Dermis microvascular lymphatic vessel endothelial cell (primary cell): ENCODE measurements around the gene ARF3. TPM values are rescaled to one million over a fixed set of nuclear protein-coding genes. Genes with fewer than 3 reads are reported as not detected.

Source experiments
- DNase-seq, 2 donors: peaks; one replicate each; pipeline versions ENCODE4 v3.0.0 to v3.0.0-alpha.2; 2010; ENCODE audit warnings: low read depth in 2 of 2
- total RNA-seq: library from RNA; depleted of rRNA; stranded (reverse); fragments of >200 nt; gene quantifications from 2 replicates; pipeline ENCODE4 v1.2.1, GENCODE V29; 2014

ARF3 gene
- total RNA-seq, result 40.7 and 50.4 TPM in 2 replicates

GRCh38 chr12:48957141-48958048 is at the start of gene ARF3:
Gene ARF3 (minus strand): TSS chr12:48957487. CDS start chr12:48941095, 16,392 bp downstream.
- DNase-seq, result peak; percentile 82 to 94

- no peak for DNase-seq
Observed at GRCh38 chr12:49000346-49000745, 43.1 kb upstream of the ARF3 start.

- DNase-seq, result peak in 1 of 2 donors; percentile 45
Observed at GRCh38 chr12:48999371-49000131, 42.3 kb upstream of the ARF3 start, which contains the start of gene DDN. Gene DDN (minus strand): TSS chr12:48999375. CDS start chr12:48999287, 88 bp downstream.

GRCh38 chr12:48998497-48999353 is 41.4 kb upstream of the ARF3 start:
- peak in 1 of 2 donors; percentile 32 for DNase-seq

- DNase-seq, result no peak
Observed at GRCh38 chr12:48997719-48998496, 40.6 kb upstream of the ARF3 start.

- DNase-seq, result peak; percentile 31 to 76
Observed at GRCh38 chr12:48996794-48997718, 39.8 kb upstream of the ARF3 start.

GRCh38 chr12:48995086-48995879 is 38.0 kb upstream of the ARF3 start:
- peak; percentile 43 to 81 for DNase-seq

- DNase-seq, result no peak
Observed at GRCh38 chr12:48994224-48995085, 37.2 kb upstream of the ARF3 start.

GRCh38 chr12:48993787-48994186 is 36.5 kb upstream of the ARF3 start:
- DNase-seq, result no peak

- no peak for DNase-seq
Observed at GRCh38 chr12:48991247-48992050, 34.2 kb upstream of the ARF3 start.

- DNase-seq, result no peak
Observed at GRCh38 chr12:48990552-48990951, 33.3 kb upstream of the ARF3 start.

GRCh38 chr12:48988030-48988649 is 30.9 kb upstream of the ARF3 start:
- peak in 1 of 2 donors; percentile 55 for DNase-seq

GRCh38 chr12:48986720-48987291 is 29.5 kb upstream of the ARF3 start:
- DNase-seq, result no peak

GRCh38 chr12:48985901-48986300 is 28.6 kb upstream of the ARF3 start:
- no peak for DNase-seq

GRCh38 chr12:48985475-48985897 is 28.2 kb upstream of the ARF3 start:
- DNase-seq, result no peak
